Prostate gland (tissue), 2 donors: ENCODE data around the gene CREB3L1.

ENCODE experiments used
- CTCF ChIP-seq, 4 experiments: fragments of 200-600 bp in 2 of 4; fragments of 450-650 bp in 2 of 4; sonication (generic) in 2 of 4; IDR thresholded peaks; 1 replicate in 3 of 4; 2 replicates in 1 of 4; pipeline ENCODE4 v1.5.1; 2016 to 2019; ENCODE audit warnings: antibody characterized with exemption in 4 of 4, mild to moderate bottlenecking in 2 of 4, moderate library complexity in 2 of 4
- POLR2A ChIP-seq: fragments of 450-650 bp; IDR thresholded peaks from one replicate; pipeline ENCODE4 v1.6.1; 2016; ENCODE audit warnings: antibody characterized with exemption, mild to moderate bottlenecking
- POLR2AphosphoS5 ChIP-seq: sonication (generic); formaldehyde crosslinking; IDR thresholded peaks from one replicate; pipeline ENCODE4 v1.6.1; 2017; ENCODE audit warnings: antibody characterized with exemption

GRCh38 chr11:46366260-46366659 lies 88.8 kb downstream of the CREB3L1 start:
- TF ChIP-seq POLR2AphosphoS5 (no peak), CTCF (IDR thresholded peaks at IDR 0.05) (no peak), POLR2A (no peak)
